HCT116 (cell line): ENCODE data around the gene RSAD1. TPM values are rescaled to one million over a fixed set of nuclear protein-coding genes. Genes with fewer than 3 reads are reported as not detected.

Experiments
- ATAC-seq: fragments of 200-7000 bp; cut with Tn5 transposase; 2 replicates; pipeline ENCODE4 v1.9.1; 2020; ENCODE audit warnings: mild to moderate bottlenecking, moderate library complexity
- BruUV-seq: library from RNA; stranded (reverse); fragments of 400-500 nt; replicated peaks from 2 replicates; lab custom pipeline; 2021; lab: Mats Ljungman, UMichigan
- CTCF ChIA-PET: fragments of 300-600 bp; sonication (Branson Sonifier 250); formaldehyde crosslinking; loops from one replicate; lab custom pipeline; 2021; ENCODE audit warnings: antibody characterized with exemption; lab: Charles Lee
- POLR2A ChIA-PET: fragments of 300-600, 350-600 bp; sonication (Branson Sonifier 250); formaldehyde crosslinking; loops from one replicate; lab custom pipeline; 2021; ENCODE audit warnings: antibody characterized with exemption; lab: Charles Lee
- RAD21 ChIA-PET, 2 experiments: fragments of 300-600 bp; sonication (Branson Sonifier 250); formaldehyde crosslinking; loops; one replicate each; lab custom pipeline; 2023; ENCODE audit warnings: low total read pairs in 2 of 2; ENCODE audit not compliant: uncharacterized antibody in 2 of 2, unreplicated experiment in 2 of 2, low non-redundant PET in 1 of 2; lab: Charles Lee
- DNase-seq: peaks from one replicate; pipeline ENCODE4 v3.0.0-alpha.2; 2010; ENCODE audit warnings: low read depth, low spot score
- H2AFZ ChIP-seq: fragments of 200-600 bp; shearing (Covaris generic), sonication (generic); 2 replicates; pipeline ENCODE4 v1.6.1; 2017; ENCODE audit warnings: low read depth, mixed run types, mixed read lengths, antibody characterized with exemption, low read length; ENCODE audit not compliant: poor library complexity, severe bottlenecking
- H3K27ac ChIP-seq: 2 replicates; pipeline ENCODE4 v1.5.1; 2012; ENCODE audit warnings: low read depth, low read length
- H3K27me3 ChIP-seq: fragments of 200-600 bp; sonication (generic); 2 replicates; pipeline ENCODE4 v1.6.1; 2016; ENCODE audit warnings: mixed run types, low read length, mixed read lengths; ENCODE audit not compliant: insufficient read depth
- H3K36me3 ChIP-seq, 2 experiments: fragments of 200-500 bp in 1 of 2; fragments of 200-600 bp in 1 of 2; sonication (Bioruptor generic) in 1 of 2; sonication (generic) in 1 of 2; 2 replicates each; pipeline versions ENCODE4 v1.5.1 to v1.6.1; 2014 to 2016; ENCODE audit warnings: low read length in 2 of 2, inconsistent platforms in 1 of 2, mixed read lengths in 1 of 2, mixed run types in 1 of 2; ENCODE audit not compliant: insufficient read depth in 2 of 2, control insufficient read depth in 1 of 2
- H3K4me1 ChIP-seq, 2 experiments: fragments of 200-600 bp in 1 of 2; sonication (generic) in 1 of 2; 2 replicates each; pipeline versions ENCODE4 v1.5.1 to v1.6.1; 2012 to 2017; ENCODE audit warnings: low read length in 2 of 2, inconsistent platforms in 1 of 2, mild to moderate bottlenecking in 1 of 2, mixed read lengths in 1 of 2, mixed run types in 1 of 2, moderate library complexity in 1 of 2; ENCODE audit not compliant: insufficient read depth in 2 of 2, control insufficient read depth in 1 of 2
- H3K4me2 ChIP-seq: fragments of 200-600 bp; sonication (generic); 2 replicates; pipeline ENCODE4 v1.6.1; 2017; ENCODE audit warnings: mixed run types, low read length, mixed read lengths
- H3K4me3 ChIP-seq, 2 experiments: fragments of 200-600 bp in 1 of 2; sonication (generic) in 1 of 2; replicated peaks in 1 of 2; 2 replicates each; pipeline ENCODE4 v1.5.1; 2011 to 2016; ENCODE audit warnings: low read length in 2 of 2, control low read depth in 1 of 2, low read depth in 1 of 2, mild to moderate bottlenecking in 1 of 2, mixed read lengths in 1 of 2, mixed run types in 1 of 2
- H3K79me2 ChIP-seq: fragments of 200-600 bp; sonication (generic); 2 replicates; pipeline ENCODE4 v1.6.1; 2017; ENCODE audit warnings: mild to moderate bottlenecking, mixed run types, low read length, moderate library complexity, mixed read lengths; ENCODE audit not compliant: insufficient read depth
- H3K9ac ChIP-seq: fragments of 200-600 bp; sonication (generic); 2 replicates; pipeline ENCODE4 v1.6.1; 2016; ENCODE audit warnings: low read length, mixed read lengths
- H3K9me2 ChIP-seq: fragments of 200-600 bp; sonication (generic), shearing (Covaris generic); 2 replicates; pipeline ENCODE4 v1.6.1; 2017; ENCODE audit warnings: mixed run types, mild to moderate bottlenecking, moderate library complexity; ENCODE audit not compliant: insufficient read depth
- H3K9me3 ChIP-seq, 2 experiments: fragments of 200-500 bp in 1 of 2; fragments of 200-600 bp in 1 of 2; sonication (Bioruptor generic) in 1 of 2; sonication (generic) in 1 of 2; 2 replicates each; pipeline ENCODE4 v1.6.1; 2014 to 2017; ENCODE audit warnings: low read length in 2 of 2, mixed read lengths in 2 of 2, inconsistent platforms in 1 of 2, low read depth in 1 of 2, mild to moderate bottlenecking in 1 of 2, mixed run types in 1 of 2, moderate library complexity in 1 of 2; ENCODE audit not compliant: control insufficient read depth in 1 of 2, insufficient read depth in 1 of 2
- H4K20me1 ChIP-seq: fragments of 200-600 bp; sonication (generic), shearing (Covaris generic); 2 replicates; pipeline ENCODE4 v1.6.1; 2017; ENCODE audit warnings: mixed run types, mild to moderate bottlenecking, moderate library complexity; ENCODE audit not compliant: insufficient read depth
- CBX3 ChIP-seq: IDR thresholded peaks from 2 replicates; pipeline ENCODE4 v1.6.1; 2012; ENCODE audit warnings: low read depth
- CTCF ChIP-seq, 3 experiments: fragments of 200-600 bp in 1 of 3; sonication (generic) in 1 of 3; IDR thresholded peaks in 2 of 3; conservative IDR thresholded peaks in 1 of 3; 2 replicates each; pipeline ENCODE4 v1.5.1; 2012 to 2017; ENCODE audit warnings: low read depth in 2 of 3, low read length in 2 of 3, antibody characterized with exemption in 1 of 3, borderline replicate concordance in 1 of 3, control low read depth in 1 of 3, mild to moderate bottlenecking in 1 of 3, mixed read lengths in 1 of 3, mixed run types in 1 of 3, moderate library complexity in 1 of 3; ENCODE audit not compliant: insufficient read depth in 1 of 3
- ELF1 ChIP-seq: IDR thresholded peaks from 2 replicates; pipeline ENCODE4 v1.6.1; 2012; ENCODE audit warnings: low read depth, borderline replicate concordance
- EZH2phosphoT487 ChIP-seq: fragments of 200-600 bp; IDR thresholded peaks from 2 replicates; pipeline ENCODE4 v1.6.1; 2018; ENCODE audit warnings: antibody characterized with exemption, borderline replicate concordance
- REST ChIP-seq: IDR thresholded peaks from 2 replicates; pipeline ENCODE4 v1.6.1; 2012; ENCODE audit warnings: low read depth
- SIN3A ChIP-seq: IDR thresholded peaks from 2 replicates; pipeline ENCODE4 v1.6.1; 2012; ENCODE audit warnings: low read depth
- TCF7L2 ChIP-seq: IDR thresholded peaks from 2 replicates; pipeline ENCODE4 v1.7.0; 2011; ENCODE audit warnings: borderline replicate concordance, inconsistent platforms; ENCODE audit not compliant: insufficient read depth, insufficient read length; ENCODE audit errors: extremely low read depth
- ZBTB33 ChIP-seq: IDR thresholded peaks from 2 replicates; pipeline ENCODE4 v1.6.1; 2011; ENCODE audit warnings: mild to moderate bottlenecking, low read length, moderate library complexity; ENCODE audit not compliant: insufficient replicate concordance; ENCODE audit errors: extremely low read depth
- intact Hi-C: fragments of 100-400 bp; cut with micrococcal nuclease; formaldehyde crosslinking; loops from 2 replicates; pipeline ENCODE4 v1.10.0; 2022
- total RNA-seq: library from RNA; stranded (reverse); gene quantifications from one replicate; pipeline ENCODE4 v1.2.1, GENCODE V29; 2021; ENCODE audit not compliant: unreplicated experiment

RSAD1 gene
- total RNA-seq, 1 experiment from 2014 or later = 82.7 TPM

- no peaks in the 10 kb centered on the region for H3K9me2 ChIP-seq
- H3K79me2 ChIP-seq = no peaks in the 10 kb centered on the region
- H3K9ac ChIP-seq = no peak overlapping the region
- H3K36me3 ChIP-seq = no peaks in the 10 kb centered on the region; a peak in 1 of 4 replicates
- no peak overlapping the region for H2AFZ ChIP-seq
- TF ChIP-seq CBX3 (no peak), TCF7L2 (no peak)
- H3K27ac ChIP-seq = no peak overlapping the region
- no peak overlapping the region for H3K4me2 ChIP-seq
- no peaks in the 10 kb centered on the region for H4K20me1 ChIP-seq
- H3K4me3 ChIP-seq = no peak overlapping the region
- peaks cover 3 to 8% of the 10 kb centered on the region in 2 experiments; a peak in 3 of 4 replicates for H3K4me1 ChIP-seq
- ChIA-PET RAD21 (interaction anchor here in 1 of 2 experiments (0.7 kb wide), 1 partner anchor 354 kb away, joined by 3 read pairs; no protein-coding TSS in a partner anchor), POLR2A (no interaction called here), CTCF (interaction anchor here (1.3 kb wide), 1 partner anchor 47 kb away, joined by 3 read pairs; no protein-coding TSS in a partner anchor)
- DNase-seq (no peak), ATAC-seq (no peak)
- BruUV-seq = no TSS peak
- no peaks in the 10 kb centered on the region for H3K9me3 ChIP-seq
- no peaks in the 10 kb centered on the region for H3K27me3 ChIP-seq
- intact Hi-C loops = no loop called here
These were observed 46.4 kb upstream of the RSAD1 start for GRCh38 chr17:50432125-50432762.

- CTCF ChIA-PET = interaction anchor here (1.9 kb wide), 1 partner anchor 10 kb away, joined by 7 read pairs; no protein-coding TSS in a partner anchor
- POLR2A ChIA-PET = no interaction called here
These were observed 41.3 kb upstream of the RSAD1 start for GRCh38 chr17:50437409-50437808.

More at GRCh38 chr17:50437409-50437808, 41.3 kb upstream of the RSAD1 start:
- Histone ChIP-seq H3K27me3 (no peaks in the 10 kb centered on the region), H4K20me1 (no peaks in the 10 kb centered on the region), H3K4me3 (no peak overlapping the region), H3K4me1 (peaks cover 0 to 1% of the 10 kb centered on the region in 2 experiments; a peak in 1 of 4 replicates), H3K9me2 (no peaks in the 10 kb centered on the region), H3K79me2 (no peaks in the 10 kb centered on the region), H3K36me3 (no peaks in the 10 kb centered on the region), H3K27ac (no peak overlapping the region), H3K9me3 (no peaks in the 10 kb centered on the region), H2AFZ (no peak overlapping the region), H3K9ac (no peak overlapping the region), H3K4me2 (no peak overlapping the region)
- DNase-seq (no peak), ATAC-seq (no peak)
- RAD21 ChIA-PET = no interaction called here
- intact Hi-C loops = no loop called here
- no TSS peak for BruUV-seq
- TF ChIP-seq ZBTB33 = no peak
- TF ChIP-seq ELF1 = no peak
- no peak for TF ChIP-seq CTCF (IDR thresholded peaks at IDR 0.05 in 2 of 3, conservative IDR thresholded peaks at IDR 0.05 in 1 of 3; ENCODE audit: borderline replicate concordance in 1 of 3, insufficient read depth in 1 of 3, low read depth in 2 of 3, low read length in 2 of 3)
- no peak for TF ChIP-seq SIN3A
- no peak for TF ChIP-seq EZH2phosphoT487
- TF ChIP-seq REST = no peak
